Measurements from ENCODE around the gene MAML3. TPM values are rescaled to one million over a fixed set of nuclear protein-coding genes. Genes with fewer than 3 reads are reported as not detected.

Gene MAML3
- total RNA-seq, 2 donors from 2014 or later, result 2.6 to 5.8 TPM

DNA sequence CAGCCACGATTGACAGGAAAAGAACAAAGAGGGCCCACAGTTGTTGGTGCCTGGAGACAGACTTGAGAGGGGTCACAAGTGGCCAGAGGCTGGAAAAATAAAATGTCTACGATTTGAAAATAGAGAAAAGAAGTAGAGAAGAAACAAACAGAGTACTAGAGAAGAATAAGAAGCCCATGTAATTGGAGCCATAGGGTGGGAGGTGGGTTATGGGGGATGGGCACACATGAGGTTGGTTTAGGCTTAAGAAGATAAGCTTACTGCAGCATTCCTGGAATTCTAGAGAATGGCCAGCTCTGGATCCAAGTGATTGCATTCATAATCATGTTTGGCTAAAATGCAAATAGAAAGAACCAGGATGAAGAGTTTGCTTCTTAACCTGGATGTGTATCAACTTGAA, 210.7 kb downstream of the MAML3 start:
- H3K27me3 ChIP-seq, result no peaks in the 10 kb centered on the region
- TF ChIP-seq, protein P1, sequence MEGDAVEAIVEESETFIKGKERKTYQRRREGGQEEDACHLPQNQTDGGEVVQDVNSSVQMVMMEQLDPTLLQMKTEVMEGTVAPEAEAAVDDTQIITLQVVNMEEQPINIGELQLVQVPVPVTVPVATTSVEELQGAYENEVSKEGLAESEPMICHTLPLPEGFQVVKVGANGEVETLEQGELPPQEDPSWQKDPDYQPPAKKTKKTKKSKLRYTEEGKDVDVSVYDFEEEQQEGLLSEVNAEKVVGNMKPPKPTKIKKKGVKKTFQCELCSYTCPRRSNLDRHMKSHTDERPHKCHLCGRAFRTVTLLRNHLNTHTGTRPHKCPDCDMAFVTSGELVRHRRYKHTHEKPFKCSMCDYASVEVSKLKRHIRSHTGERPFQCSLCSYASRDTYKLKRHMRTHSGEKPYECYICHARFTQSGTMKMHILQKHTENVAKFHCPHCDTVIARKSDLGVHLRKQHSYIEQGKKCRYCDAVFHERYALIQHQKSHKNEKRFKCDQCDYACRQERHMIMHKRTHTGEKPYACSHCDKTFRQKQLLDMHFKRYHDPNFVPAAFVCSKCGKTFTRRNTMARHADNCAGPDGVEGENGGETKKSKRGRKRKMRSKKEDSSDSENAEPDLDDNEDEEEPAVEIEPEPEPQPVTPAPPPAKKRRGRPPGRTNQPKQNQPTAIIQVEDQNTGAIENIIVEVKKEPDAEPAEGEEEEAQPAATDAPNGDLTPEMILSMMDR (IDR thresholded peaks at IDR 0.05), result no peak

DNA sequence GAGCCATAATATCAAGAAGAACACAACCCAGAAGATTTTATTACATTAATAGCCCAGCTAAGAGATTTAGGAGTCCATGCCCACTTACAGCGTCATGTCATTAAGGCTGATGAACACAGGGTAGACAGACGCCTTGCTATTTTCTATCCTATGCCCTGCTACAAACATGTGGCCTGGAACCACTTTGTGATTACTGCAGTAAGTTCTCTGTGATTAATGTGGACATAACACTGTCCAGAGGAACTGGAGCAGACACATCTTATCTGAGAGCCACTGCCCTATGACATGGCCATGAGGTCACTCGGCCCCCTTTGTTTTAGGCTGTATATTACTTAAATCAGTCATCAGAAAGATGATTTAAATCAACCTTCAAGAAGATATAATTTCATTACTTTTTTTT, 211.7 kb downstream of the MAML3 start:
- H3K9me3 ChIP-seq, result no peaks in the 10 kb centered on the region
- H3K27ac ChIP-seq, result no peak overlapping the region
- DNase-seq (ENCODE audit: low spot score), result no peak
- no peaks in the 10 kb centered on the region for H3K36me3 ChIP-seq
- no peak overlapping the region for H3K4me3 ChIP-seq
- TF ChIP-seq, protein P1 (IDR thresholded peaks at IDR 0.05), result no peak
- H3K4me1 ChIP-seq, result peaks cover 0 to 17% of the 10 kb centered on the region in 2 donors
- no peaks in the 10 kb centered on the region for H3K27me3 ChIP-seq

More for the DNA sequence above, 210.7 kb downstream of the MAML3 start:
- no peaks in the 10 kb centered on the region for H3K9me3 ChIP-seq
- H3K36me3 ChIP-seq, result no peaks in the 10 kb centered on the region
- peaks cover 0 to 19% of the 10 kb centered on the region in 2 donors for H3K4me1 ChIP-seq
- no peak overlapping the region for H3K27ac ChIP-seq
- H3K4me3 ChIP-seq, result no peak overlapping the region
- no peak for DNase-seq (ENCODE audit: low spot score)

DNA sequence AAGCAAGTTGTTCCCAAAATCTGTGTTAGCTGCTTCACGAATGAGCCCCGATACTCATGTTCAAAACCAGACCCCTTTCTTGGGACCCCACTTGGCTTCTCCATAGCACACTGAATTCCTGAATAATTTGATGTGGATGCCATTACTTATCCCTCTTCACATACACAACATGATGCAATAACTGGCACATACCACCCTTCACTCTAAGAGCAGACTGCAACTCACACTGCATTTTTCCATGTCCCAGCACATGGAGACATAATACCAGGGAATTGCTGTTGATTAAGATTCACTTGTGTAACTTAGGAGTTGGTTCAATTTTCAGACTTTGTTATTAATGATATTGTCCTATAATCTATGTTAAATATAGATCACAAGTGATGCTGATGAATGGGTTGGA, 213.4 kb downstream of the MAML3 start:
- TF ChIP-seq, protein P1 (IDR thresholded peaks at IDR 0.05), result no peak
- Histone ChIP-seq H3K9me3 (no peaks in the 10 kb centered on the region), H3K27me3 (no peaks in the 10 kb centered on the region), H3K36me3 (no peaks in the 10 kb centered on the region), H3K4me1 (peaks cover 0 to 6% of the 10 kb centered on the region in 2 donors), H3K4me3 (no peak overlapping the region), H3K27ac (no peak overlapping the region)
- no peak for DNase-seq (ENCODE audit: low spot score)

DNA sequence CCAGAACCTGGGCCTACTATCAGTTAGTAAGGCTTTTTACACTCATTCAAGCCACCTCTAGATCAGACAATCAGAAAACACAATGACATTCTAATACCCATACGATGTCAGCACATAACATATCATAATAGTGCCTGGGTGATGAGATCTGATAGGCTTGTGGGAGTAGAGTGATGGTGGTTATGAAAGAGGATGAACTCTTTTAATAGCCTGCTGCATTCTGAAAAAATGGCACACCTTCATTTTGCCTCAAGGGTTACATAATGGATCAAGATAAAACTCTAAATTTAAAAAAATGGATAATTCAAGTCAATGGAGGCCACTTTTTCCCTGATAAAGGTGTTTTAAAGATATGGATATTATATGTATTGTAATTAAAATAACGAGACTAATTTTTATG, 215.6 kb downstream of the MAML3 start:
- Histone ChIP-seq H3K4me1 (peaks cover 0 to 6% of the 10 kb centered on the region in 2 donors), H3K9me3 (no peaks in the 10 kb centered on the region), H3K27ac (no peak overlapping the region), H3K27me3 (no peaks in the 10 kb centered on the region), H3K36me3 (no peaks in the 10 kb centered on the region), H3K4me3 (no peak overlapping the region)
- DNase-seq (ENCODE audit: low spot score), result no peak
- TF ChIP-seq, protein P1 (IDR thresholded peaks at IDR 0.05), result no peak

DNA sequence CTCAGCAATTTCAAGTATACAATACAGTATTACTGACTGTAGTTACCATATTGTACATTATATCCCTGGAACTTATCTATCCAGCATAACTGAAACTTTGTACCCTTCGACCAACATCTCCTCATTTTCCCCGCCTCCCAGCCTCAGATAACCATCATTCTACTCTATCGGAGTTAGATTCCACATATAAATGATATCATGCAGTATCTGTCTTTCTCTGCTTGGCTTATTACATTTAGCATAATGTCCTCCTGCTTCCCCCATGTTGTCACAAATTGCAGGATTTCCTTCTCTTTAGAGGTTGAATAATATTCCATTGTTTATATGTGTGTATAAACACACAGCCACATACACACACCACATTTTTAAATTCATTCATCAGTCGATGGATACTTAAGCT, 218.1 kb downstream of the MAML3 start:
- TF ChIP-seq, protein P1 (IDR thresholded peaks at IDR 0.05), result no peak
- no peaks in the 10 kb centered on the region for H3K9me3 ChIP-seq
- no peak overlapping the region for H3K4me3 ChIP-seq
- no peaks in the 10 kb centered on the region for H3K4me1 ChIP-seq
- no peaks in the 10 kb centered on the region for H3K27me3 ChIP-seq
- DNase-seq (ENCODE audit: low spot score), result no peak
- no peaks in the 10 kb centered on the region for H3K36me3 ChIP-seq
- H3K27ac ChIP-seq, result no peak overlapping the region

DNA sequence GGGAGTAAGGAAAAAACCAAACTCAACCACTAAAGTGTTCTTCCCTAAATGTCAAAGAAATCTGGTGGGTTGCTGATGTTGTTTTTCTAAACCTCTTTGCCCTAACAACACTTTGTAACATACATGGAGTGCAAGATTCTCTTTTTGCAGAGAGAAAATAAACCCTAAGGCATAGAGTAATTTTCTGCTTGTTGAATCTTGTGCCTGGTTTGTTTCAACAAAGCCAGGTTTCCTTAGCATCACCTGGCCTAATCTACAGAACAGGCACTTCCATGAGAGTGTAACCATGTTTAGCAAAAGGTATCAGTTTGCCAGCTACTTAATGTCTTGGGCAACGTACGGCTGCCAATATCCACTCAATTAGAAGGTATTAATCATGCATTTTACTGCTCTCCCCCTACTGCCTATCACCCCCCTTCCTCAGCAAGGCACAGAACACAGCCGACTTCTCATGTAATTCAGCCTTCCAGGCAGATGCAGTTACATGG, 219.2 kb downstream of the MAML3 start:
- Histone ChIP-seq H3K27me3 (no peaks in the 10 kb centered on the region), H3K27ac (no peak overlapping the region), H3K4me3 (no peak overlapping the region), H3K9me3 (no peaks in the 10 kb centered on the region), H3K4me1 (no peaks in the 10 kb centered on the region), H3K36me3 (no peaks in the 10 kb centered on the region)
- DNase-seq (ENCODE audit: low spot score), result no peak
- TF ChIP-seq, protein P1 (IDR thresholded peaks at IDR 0.05), result no peak
